GM18502 (cell line): ENCODE results near the gene MRAP2.
"Not testable (repeated sequence)": the region's sequence is repeated elsewhere in the genome, so short reads cannot be mapped to it uniquely, and the experiment has no call there.

Source experiments
- ATAC-seq: cut with Tn5 transposase; IDR thresholded peaks from one replicate; pipeline ENCODE4 v1.9.1; 2021; ENCODE audit warnings: mild to moderate bottlenecking; ENCODE audit not compliant: unreplicated experiment, poor library complexity

MRAP2 gene

GRCh38 chr6:84068873-84069272 is 35.3 kb downstream of the MRAP2 start:
- ATAC-seq, result not testable (repeated sequence)

GRCh38 chr6:84072442-84072997 is 38.9 kb downstream of the MRAP2 start:
- ATAC-seq, result no peak

- ATAC-seq, result no peak
These were observed 41.6 kb downstream of the MRAP2 start for GRCh38 chr6:84074988-84075781.

- ATAC-seq, result no peak
These were observed 44.1 kb downstream of the MRAP2 start for GRCh38 chr6:84077645-84078044.

GRCh38 chr6:84078335-84078734 is 44.8 kb downstream of the MRAP2 start:
- ATAC-seq, result no peak

GRCh38 chr6:84081222-84081621 is 47.6 kb downstream of the MRAP2 start:
- ATAC-seq, result no peak

GRCh38 chr6:84082689-84083265 is 49.2 kb downstream of the MRAP2 start:
- ATAC-seq, result no peak

- ATAC-seq, result not testable (repeated sequence)
These were observed 51.1 kb downstream of the MRAP2 start for GRCh38 chr6:84084705-84085104.

GRCh38 chr6:84086056-84086455 is 52.5 kb downstream of the MRAP2 start:
- no peak for ATAC-seq

GRCh38 chr6:84086545-84087429 is 53.2 kb downstream of the MRAP2 start:
- no peak for ATAC-seq

- no peak for ATAC-seq
These were observed 55.5 kb downstream of the MRAP2 start for GRCh38 chr6:84089081-84089480.

- no peak for ATAC-seq
These were observed 56.0 kb downstream of the MRAP2 start for GRCh38 chr6:84089552-84089951.

- ATAC-seq, result peak; percentile 80
These were observed 60.2 kb downstream of the MRAP2 start for GRCh38 chr6:84093441-84094435.

GRCh38 chr6:84095156-84095555 is 61.6 kb downstream of the MRAP2 start:
- no peak for ATAC-seq

GRCh38 chr6:84103029-84103428 is 69.5 kb downstream of the MRAP2 start:
- ATAC-seq, result no peak

- ATAC-seq, result not testable (repeated sequence)
These were observed 71.8 kb downstream of the MRAP2 start for GRCh38 chr6:84105215-84105924.

GRCh38 chr6:84107495-84107894 is 73.9 kb downstream of the MRAP2 start:
- no peak for ATAC-seq

- not testable (repeated sequence) for ATAC-seq
These were observed 77.8 kb downstream of the MRAP2 start for GRCh38 chr6:84111351-84111750.
